H9 (cell line): ENCODE results near the gene CTIF. TPM values are rescaled to one million over a fixed set of nuclear protein-coding genes. Genes with fewer than 3 reads are reported as not detected.

Source experiments
- DNase-seq: peaks from one replicate; pipeline ENCODE4 v3.0.0-alpha.2; 2017
- H2AFZ ChIP-seq: one replicate; pipeline ENCODE4 v1.6.1; 2013; ENCODE audit warnings: mild to moderate bottlenecking, low read length, control low read depth, moderate library complexity
- H2AK5ac ChIP-seq: 2 replicates; pipeline ENCODE4 v1.6.1; 2013; ENCODE audit warnings: low read length, control low read depth, mixed read lengths; ENCODE audit not compliant: insufficient read length
- H2BK120ac ChIP-seq: one replicate; pipeline ENCODE4 v1.6.1; 2013; ENCODE audit warnings: low read depth, mild to moderate bottlenecking, low read length, control low read depth, inconsistent platforms; ENCODE audit not compliant: poor library complexity, severe bottlenecking
- H2BK12ac ChIP-seq: 2 replicates; pipeline ENCODE4 v1.6.1; 2013; ENCODE audit warnings: low read length, control low read depth, mixed read lengths, low read depth; ENCODE audit not compliant: insufficient read length
- H2BK15ac ChIP-seq: 2 replicates; pipeline ENCODE4 v1.6.1; 2013; ENCODE audit warnings: low read depth, low read length, control low read depth
- H2BK20ac ChIP-seq: one replicate; pipeline ENCODE4 v1.6.1; 2013; ENCODE audit warnings: low read depth, mild to moderate bottlenecking, low read length, control low read depth, inconsistent platforms; ENCODE audit not compliant: poor library complexity, severe bottlenecking
- H2BK5ac ChIP-seq: 2 replicates; pipeline ENCODE4 v1.6.1; 2013; ENCODE audit warnings: low read length, control low read depth, mixed read lengths; ENCODE audit not compliant: insufficient read length
- H3K14ac ChIP-seq: 2 replicates; pipeline ENCODE4 v1.6.1; 2013; ENCODE audit warnings: low read length, control low read depth; ENCODE audit not compliant: insufficient read depth
- H3K18ac ChIP-seq: 2 replicates; pipeline ENCODE4 v1.6.1; 2013; ENCODE audit warnings: low read depth, mild to moderate bottlenecking, mixed read lengths, low read length, control low read depth; ENCODE audit not compliant: insufficient read length
- H3K23ac ChIP-seq: 2 replicates; pipeline ENCODE4 v1.6.1; 2013; ENCODE audit warnings: low read length, control low read depth, mixed read lengths, low read depth; ENCODE audit not compliant: insufficient read length
- H3K23me2 ChIP-seq: 2 replicates; pipeline ENCODE4 v1.6.1; 2013; ENCODE audit warnings: low read depth, mild to moderate bottlenecking, mixed read lengths, low read length, control low read depth; ENCODE audit not compliant: insufficient read length, poor library complexity, severe bottlenecking
- H3K27ac ChIP-seq: 2 replicates; pipeline ENCODE4 v1.5.1; 2013; ENCODE audit warnings: low read length, control low read depth, mixed read lengths, low read depth; ENCODE audit not compliant: insufficient read length
- H3K27me3 ChIP-seq: 2 replicates; pipeline ENCODE4 v1.6.1; 2013; ENCODE audit warnings: low read length, control low read depth, inconsistent platforms; ENCODE audit not compliant: insufficient read depth
- H3K4ac ChIP-seq: 2 replicates; pipeline ENCODE4 v1.6.1; 2013; ENCODE audit warnings: low read depth, mild to moderate bottlenecking, control low read depth, inconsistent platforms, low read length, moderate library complexity
- H3K4me1 ChIP-seq: 2 replicates; pipeline ENCODE4 v1.6.1; 2013; ENCODE audit warnings: low read length, control low read depth, inconsistent platforms; ENCODE audit not compliant: insufficient read depth
- H3K4me2 ChIP-seq: 2 replicates; pipeline ENCODE4 v1.6.1; 2013; ENCODE audit warnings: low read length, control low read depth, mixed read lengths; ENCODE audit not compliant: insufficient read length, insufficient read depth
- H3K56ac ChIP-seq: 2 replicates; pipeline ENCODE4 v1.6.1; 2013; ENCODE audit warnings: low read depth, mild to moderate bottlenecking, mixed read lengths, low read length, control low read depth; ENCODE audit not compliant: insufficient read length
- H3K79me1 ChIP-seq: 2 replicates; pipeline ENCODE4 v1.6.1; 2013; ENCODE audit warnings: low read depth, mild to moderate bottlenecking, moderate library complexity, low read length, control low read depth, inconsistent platforms; ENCODE audit not compliant: insufficient read depth, poor library complexity, severe bottlenecking
- H3K79me2 ChIP-seq: 2 replicates; pipeline ENCODE4 v1.6.1; 2013; ENCODE audit warnings: low read length, control low read depth, inconsistent platforms; ENCODE audit not compliant: insufficient read depth
- H3K9ac ChIP-seq: 2 replicates; pipeline ENCODE4 v1.6.1; 2013; ENCODE audit warnings: low read length, control low read depth, mixed read lengths; ENCODE audit not compliant: insufficient read length; ENCODE audit errors: extremely low read depth
- H3K9me3 ChIP-seq: one replicate; pipeline ENCODE4 v1.6.1; 2013; ENCODE audit warnings: low read depth, low read length, inconsistent platforms; ENCODE audit not compliant: control insufficient read depth
- H3T11ph ChIP-seq: one replicate; pipeline ENCODE4 v1.6.1; 2013; ENCODE audit warnings: mild to moderate bottlenecking, low read length, control low read depth, inconsistent platforms
- H4K20me1 ChIP-seq: one replicate; pipeline ENCODE4 v1.6.1; 2013; ENCODE audit not compliant: control insufficient read depth, insufficient read length, insufficient read depth
- H4K5ac ChIP-seq: 2 replicates; pipeline ENCODE4 v1.6.1; 2013; ENCODE audit warnings: low read depth, mild to moderate bottlenecking, mixed read lengths, low read length, control low read depth; ENCODE audit not compliant: insufficient read length
- H4K8ac ChIP-seq: replicated peaks from 2 replicates; pipeline ENCODE4 v1.6.1; 2013; ENCODE audit warnings: low read length, control low read depth, mixed read lengths, low read depth; ENCODE audit not compliant: insufficient read length
- H4K91ac ChIP-seq: 2 replicates; pipeline ENCODE4 v1.6.1; 2013; ENCODE audit warnings: low read depth, mild to moderate bottlenecking, moderate library complexity, mixed read lengths, low read length, control low read depth; ENCODE audit not compliant: insufficient read length
- H3K27ac Mint-ChIP-seq, 3 experiments: 2 replicates in 2 of 3; 3 replicates in 1 of 3; pipeline ENCODE4 v1.8.0; 2020 to 2021; ENCODE audit warnings: mixed read lengths in 3 of 3, mild to moderate bottlenecking in 1 of 3, moderate library complexity in 1 of 3
- H3K27me3 Mint-ChIP-seq: 2 replicates; pipeline ENCODE4 v1.8.0; 2021; ENCODE audit warnings: low read depth, mild to moderate bottlenecking, moderate library complexity, mixed read lengths
- H3K36me3 Mint-ChIP-seq, 3 experiments: 2 replicates in 2 of 3; 3 replicates in 1 of 3; pipeline ENCODE4 v1.8.0; 2020 to 2021; ENCODE audit warnings: low read depth in 3 of 3, mixed read lengths in 3 of 3; ENCODE audit not compliant: insufficient read depth in 1 of 3
- H3K4me1 Mint-ChIP-seq, 2 experiments: 2 replicates each; pipeline ENCODE4 v1.8.0; 2020; ENCODE audit warnings: mixed read lengths in 2 of 2
- H3K4me3 Mint-ChIP-seq, 2 experiments: 2 replicates in 1 of 2; 3 replicates in 1 of 2; pipeline ENCODE4 v1.8.0; 2020 to 2021; ENCODE audit warnings: mild to moderate bottlenecking in 2 of 2, mixed read lengths in 2 of 2, moderate library complexity in 1 of 2
- H3K9me3 Mint-ChIP-seq, 2 experiments: 2 replicates in 1 of 2; 3 replicates in 1 of 2; pipeline ENCODE4 v1.8.0; 2020; ENCODE audit warnings: mild to moderate bottlenecking in 2 of 2, mixed read lengths in 2 of 2, moderate library complexity in 1 of 2
- WGBS: extraction: QIAGEN DNeasy Blood & Tissue Kit; methylation state at CpG from one replicate; pipeline ENCODE4 v1.1.7; 2013; ENCODE audit warnings: missing lambda C conversion rate, low lambda C conversion rate, mixed read lengths; ENCODE audit not compliant: insufficient read length; ENCODE audit errors: extremely low coverage; 5-methylcytosine and 5-hydroxymethylcytosine counted together
- total RNA-seq: library from RNA; stranded (reverse); gene quantifications from 2 replicates; pipeline ENCODE4 v1.2.1, GENCODE V29; 2021
- TF ChIP-seq, protein P1 (sequence below): fragments of 200-600 bp; sonication (generic); conservative IDR thresholded peaks from 3 replicates; pipeline ENCODE4 v1.8.0; 2021; ENCODE audit warnings: antibody characterized with exemption, mild to moderate bottlenecking

The CTIF gene
- total RNA-seq, 1 experiment from 2014 or later: 15.8 TPM

DNA sequence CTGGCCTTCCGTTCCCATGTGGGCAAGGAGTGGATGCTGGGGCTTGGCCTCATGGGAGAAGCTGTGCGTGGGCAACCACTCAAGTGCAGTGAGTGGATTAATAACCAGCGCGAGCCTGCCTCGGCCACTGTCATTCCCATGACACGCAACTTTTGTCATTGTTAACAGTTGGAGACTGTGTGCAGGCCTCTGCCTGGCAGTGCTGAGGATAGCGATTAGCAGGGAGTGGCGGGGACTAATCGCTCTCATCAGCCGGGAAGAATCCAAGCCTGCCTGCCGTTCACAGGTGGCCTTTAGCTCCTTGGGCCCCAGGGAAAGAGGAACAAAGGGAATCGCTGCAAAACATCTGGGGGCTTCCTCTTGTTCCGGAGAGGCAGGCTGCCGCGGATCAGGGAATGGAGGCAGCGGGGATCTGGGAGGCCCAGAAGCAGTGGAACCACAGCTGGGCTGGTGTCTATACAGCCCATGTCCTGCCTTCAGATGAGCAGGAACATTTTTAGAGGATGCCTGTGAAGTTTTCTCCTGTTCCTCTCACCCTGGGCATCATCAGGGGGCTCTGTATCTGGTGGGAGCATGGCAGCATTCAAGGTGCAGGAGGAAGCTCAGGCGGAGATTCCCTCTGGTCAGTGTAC lies 53.8 kb downstream of the CTIF start:
- H3K27ac ChIP-seq: no peak overlapping the region

More for the DNA sequence above, 53.8 kb downstream of the CTIF start:
- Histone ChIP-seq H3K79me2 (no peaks in the 10 kb centered on the region), H3K23me2 (no peaks in the 10 kb centered on the region), H4K91ac (no peak overlapping the region), H2AK5ac (no peak overlapping the region), H3K14ac (no peak overlapping the region; the same call in 1 of the 2 replicates), H3K4ac (no peak overlapping the region), H3K4me1 (no peaks in the 10 kb centered on the region), H3T11ph (no peak overlapping the region), H2BK5ac (no peak overlapping the region), H3K4me2 (no peak overlapping the region), H2BK20ac (no peak overlapping the region), H4K20me1 (no peaks in the 10 kb centered on the region), H2BK12ac (no peak overlapping the region), H4K8ac (no peak overlapping the region), H3K9ac (no peak overlapping the region), H3K27me3 (no peaks in the 10 kb centered on the region), H3K18ac (no peak overlapping the region), H3K79me1 (no peaks in the 10 kb centered on the region), H2BK120ac (no peak overlapping the region), H2BK15ac (no peak overlapping the region), H2AFZ (no peak overlapping the region), H3K9me3 (no peaks in the 10 kb centered on the region), H4K5ac (no peak overlapping the region), H3K23ac (no peak overlapping the region), H3K56ac (no peak overlapping the region)
- no peaks in the 10 kb centered on the region; a peak in 3 of 7 replicates for H3K36me3 Mint-ChIP-seq
- H3K4me1 Mint-ChIP-seq: peaks cover 20% of the 10 kb centered on the region in 2 experiments
- H3K27ac Mint-ChIP-seq: peak overlapping the region; percentile 49 to 85 (median 66); a peak in 5 of 7 replicates
- no peaks in the 10 kb centered on the region for H3K9me3 Mint-ChIP-seq
- no peak overlapping the region for H3K4me3 Mint-ChIP-seq
- H3K27me3 Mint-ChIP-seq: no peaks in the 10 kb centered on the region; the same call in 1 of the 2 replicates
- no peak for DNase-seq
- TF ChIP-seq, protein P1, sequence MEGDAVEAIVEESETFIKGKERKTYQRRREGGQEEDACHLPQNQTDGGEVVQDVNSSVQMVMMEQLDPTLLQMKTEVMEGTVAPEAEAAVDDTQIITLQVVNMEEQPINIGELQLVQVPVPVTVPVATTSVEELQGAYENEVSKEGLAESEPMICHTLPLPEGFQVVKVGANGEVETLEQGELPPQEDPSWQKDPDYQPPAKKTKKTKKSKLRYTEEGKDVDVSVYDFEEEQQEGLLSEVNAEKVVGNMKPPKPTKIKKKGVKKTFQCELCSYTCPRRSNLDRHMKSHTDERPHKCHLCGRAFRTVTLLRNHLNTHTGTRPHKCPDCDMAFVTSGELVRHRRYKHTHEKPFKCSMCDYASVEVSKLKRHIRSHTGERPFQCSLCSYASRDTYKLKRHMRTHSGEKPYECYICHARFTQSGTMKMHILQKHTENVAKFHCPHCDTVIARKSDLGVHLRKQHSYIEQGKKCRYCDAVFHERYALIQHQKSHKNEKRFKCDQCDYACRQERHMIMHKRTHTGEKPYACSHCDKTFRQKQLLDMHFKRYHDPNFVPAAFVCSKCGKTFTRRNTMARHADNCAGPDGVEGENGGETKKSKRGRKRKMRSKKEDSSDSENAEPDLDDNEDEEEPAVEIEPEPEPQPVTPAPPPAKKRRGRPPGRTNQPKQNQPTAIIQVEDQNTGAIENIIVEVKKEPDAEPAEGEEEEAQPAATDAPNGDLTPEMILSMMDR: no peak
- WGBS: no CpG with 5 or more reads among the region's 17 CpGs
